ENCODE measurements around the gene CPNE7. TPM values are rescaled to one million over a fixed set of nuclear protein-coding genes. Genes with fewer than 3 reads are reported as not detected.
A peak's percentile ranks its signal among the peaks of the same experiment; 100 is the strongest.

Gene CPNE7
- total and polyA plus RNA-seq, 9 of the 15 experiments (the other 6 are each of a cell fraction or from before 2014, with no cell fraction given): 0.30 to 73.4 (median 32.7) TPM

DNA sequence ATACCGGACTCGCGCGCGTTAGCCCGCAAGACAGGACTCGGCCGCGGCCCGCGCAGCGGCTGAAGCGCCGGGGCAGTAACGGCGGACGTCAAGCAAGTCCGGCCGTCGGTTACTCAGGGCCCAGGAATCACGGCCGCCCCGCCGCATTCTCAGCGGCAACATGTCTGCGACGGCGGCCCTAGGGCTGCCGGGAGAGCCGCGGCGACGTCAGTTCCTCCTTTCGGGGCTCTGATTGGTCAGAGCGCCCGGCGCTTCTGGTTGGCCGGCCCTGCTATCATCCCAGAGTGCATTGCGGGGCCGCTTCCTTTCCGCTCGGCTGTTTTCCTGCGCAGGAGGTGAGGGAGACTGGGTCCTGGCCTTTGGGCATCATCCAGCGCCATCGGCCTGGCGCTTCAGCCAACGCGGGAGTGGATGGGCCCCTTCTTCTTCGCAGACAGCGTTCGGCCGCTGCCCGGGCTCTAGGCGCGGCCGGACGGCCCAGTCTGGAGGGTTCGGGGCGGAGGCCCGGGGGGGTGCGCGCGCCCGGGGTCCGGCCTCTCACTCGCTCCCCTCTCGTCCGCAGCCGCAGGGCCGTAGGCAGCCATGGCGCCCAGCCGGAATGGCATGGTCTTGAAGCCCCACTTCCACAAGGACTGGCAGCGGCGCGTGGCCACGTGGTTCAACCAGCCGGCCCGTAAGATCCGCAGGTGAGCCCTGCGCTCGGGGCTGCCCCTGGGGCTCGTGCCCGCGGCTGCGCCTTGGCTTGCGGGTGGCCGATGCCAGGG lies 15.0 kb upstream of the CPNE7 start, which contains the start of gene RPL13 (continued):
- TF ChIP-seq, protein P1, sequence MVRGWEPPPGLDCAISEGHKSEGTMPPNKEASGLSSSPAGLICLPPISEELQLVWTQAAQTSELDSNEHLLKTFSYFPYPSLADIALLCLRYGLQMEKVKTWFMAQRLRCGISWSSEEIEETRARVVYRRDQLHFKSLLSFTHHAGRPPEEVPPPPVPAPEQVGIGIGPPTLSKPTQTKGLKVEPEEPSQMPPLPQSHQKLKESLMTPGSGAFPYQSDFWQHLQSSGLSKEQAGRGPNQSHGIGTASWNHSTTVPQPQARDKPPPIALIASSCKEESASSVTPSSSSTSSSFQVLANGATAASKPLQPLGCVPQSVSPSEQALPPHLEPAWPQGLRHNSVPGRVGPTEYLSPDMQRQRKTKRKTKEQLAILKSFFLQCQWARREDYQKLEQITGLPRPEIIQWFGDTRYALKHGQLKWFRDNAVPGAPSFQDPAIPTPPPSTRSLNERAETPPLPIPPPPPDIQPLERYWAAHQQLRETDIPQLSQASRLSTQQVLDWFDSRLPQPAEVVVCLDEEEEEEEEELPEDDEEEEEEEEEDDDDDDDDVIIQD (CRISPR knock-in tag; IDR thresholded peaks at IDR 0.05): no peak
- no peak; a peak in 1 of 4 replicates for TF ChIP-seq RCOR1 (IDR thresholded peaks at IDR 0.05; ENCODE audit: borderline replicate concordance in 1 of 2, low read depth in 2 of 2, low read length in 2 of 2)
- no peak for TF ChIP-seq MTA2 (IDR thresholded peaks at IDR 0.05; ENCODE audit: low read depth)
- no peak for TF ChIP-seq ETV6 (IDR thresholded peaks at IDR 0.05; ENCODE audit: borderline replicate concordance in 1 of 2, low read depth in 2 of 2, low read length in 1 of 2)
- TF ChIP-seq ETV6 (CRISPR knock-in tag; IDR thresholded peaks at IDR 0.05; ENCODE audit: borderline replicate concordance): no peak
- TF ChIP-seq RBM34 (IDR thresholded peaks at IDR 0.05; ENCODE audit: borderline replicate concordance, insufficient read depth, low read length): no peak
- TF ChIP-seq SIRT6 (IDR thresholded peaks at IDR 0.05; ENCODE audit: low read depth, low read length): no peak
- no peak for TF ChIP-seq ZNF778 (CRISPR knock-in tag; IDR thresholded peaks at IDR 0.05)
- no peak for TF ChIP-seq SNRNP70 (optimal IDR thresholded peaks at IDR 0.05; ENCODE audit: low read depth, low read length)
- TF ChIP-seq MAFF (IDR thresholded peaks at IDR 0.05; ENCODE audit: low read length): no peak
- TF ChIP-seq, protein P2, sequence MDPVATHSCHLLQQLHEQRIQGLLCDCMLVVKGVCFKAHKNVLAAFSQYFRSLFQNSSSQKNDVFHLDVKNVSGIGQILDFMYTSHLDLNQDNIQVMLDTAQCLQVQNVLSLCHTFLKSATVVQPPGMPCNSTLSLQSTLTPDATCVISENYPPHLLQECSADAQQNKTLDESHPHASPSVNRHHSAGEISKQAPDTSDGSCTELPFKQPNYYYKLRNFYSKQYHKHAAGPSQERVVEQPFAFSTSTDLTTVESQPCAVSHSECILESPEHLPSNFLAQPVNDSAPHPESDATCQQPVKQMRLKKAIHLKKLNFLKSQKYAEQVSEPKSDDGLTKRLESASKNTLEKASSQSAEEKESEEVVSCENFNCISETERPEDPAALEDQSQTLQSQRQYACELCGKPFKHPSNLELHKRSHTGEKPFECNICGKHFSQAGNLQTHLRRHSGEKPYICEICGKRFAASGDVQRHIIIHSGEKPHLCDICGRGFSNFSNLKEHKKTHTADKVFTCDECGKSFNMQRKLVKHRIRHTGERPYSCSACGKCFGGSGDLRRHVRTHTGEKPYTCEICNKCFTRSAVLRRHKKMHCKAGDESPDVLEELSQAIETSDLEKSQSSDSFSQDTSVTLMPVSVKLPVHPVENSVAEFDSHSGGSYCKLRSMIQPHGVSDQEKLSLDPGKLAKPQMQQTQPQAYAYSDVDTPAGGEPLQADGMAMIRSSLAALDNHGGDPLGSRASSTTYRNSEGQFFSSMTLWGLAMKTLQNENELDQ (CRISPR knock-in tag; IDR thresholded peaks at IDR 0.05; ENCODE audit: borderline replicate concordance): no peak; the same call in 1 of the 2 replicates
- TF ChIP-seq ESRRA (IDR thresholded peaks at IDR 0.05; ENCODE audit: borderline replicate concordance, low read depth): peak; percentile 36; the same call in 1 of the 2 replicates
- peak in 1 of 2 experiments; percentile 42; a peak in 2 of 3 replicates for TF ChIP-seq CBX3 (IDR thresholded peaks at IDR 0.05; ENCODE audit: borderline replicate concordance in 1 of 2, low read length in 2 of 2)
- no peak for TF ChIP-seq ZNF354B (CRISPR knock-in tag; IDR thresholded peaks at IDR 0.05)
- TF ChIP-seq PHF20 (IDR thresholded peaks at IDR 0.05; ENCODE audit: partially characterized antibody): peak; percentile 76
- TF ChIP-seq HBP1 (CRISPR knock-in tag; IDR thresholded peaks at IDR 0.05): no peak
- TF ChIP-seq MED1 (CRISPR knock-in tag; IDR thresholded peaks at IDR 0.05; ENCODE audit: borderline replicate concordance): no peak
- no peak; a peak in 1 of 4 replicates for TF ChIP-seq KDM4B (IDR thresholded peaks at IDR 0.05; ENCODE audit: borderline replicate concordance in 2 of 2, low read depth in 1 of 2)
- TF ChIP-seq HLTF (IDR thresholded peaks at IDR 0.05): no peak
- no peak for TF ChIP-seq HMG20A (CRISPR knock-in tag; conservative IDR thresholded peaks at IDR 0.05)
- TF ChIP-seq PPARD (CRISPR knock-in tag; IDR thresholded peaks at IDR 0.05): no peak
- TF ChIP-seq SAFB (IDR thresholded peaks at IDR 0.05; ENCODE audit: borderline replicate concordance, low read depth, low read length): no peak
- TF ChIP-seq TGIF2 (CRISPR knock-in tag; IDR thresholded peaks at IDR 0.05): peak; percentile 91

Data from K562 (cell line).